H9 (cell line): ENCODE measurements around the gene RC3H1. TPM values are rescaled to one million over a fixed set of nuclear protein-coding genes. Genes with fewer than 3 reads are reported as not detected.
"Not testable (repeated sequence)": the region's sequence is repeated elsewhere in the genome, so short reads cannot be mapped to it uniquely, and the experiment has no call there.

Experiments used
- DNase-seq: peaks from one replicate; pipeline ENCODE4 v3.0.0-alpha.2; 2017
- H2AFZ ChIP-seq: one replicate; pipeline ENCODE4 v1.6.1; 2013; ENCODE audit warnings: mild to moderate bottlenecking, low read length, control low read depth, moderate library complexity
- H2AK5ac ChIP-seq: 2 replicates; pipeline ENCODE4 v1.6.1; 2013; ENCODE audit warnings: low read length, control low read depth, mixed read lengths; ENCODE audit not compliant: insufficient read length
- H2BK120ac ChIP-seq: one replicate; pipeline ENCODE4 v1.6.1; 2013; ENCODE audit warnings: low read depth, mild to moderate bottlenecking, low read length, control low read depth, inconsistent platforms; ENCODE audit not compliant: poor library complexity, severe bottlenecking
- H2BK12ac ChIP-seq: 2 replicates; pipeline ENCODE4 v1.6.1; 2013; ENCODE audit warnings: low read length, control low read depth, mixed read lengths, low read depth; ENCODE audit not compliant: insufficient read length
- H2BK15ac ChIP-seq: 2 replicates; pipeline ENCODE4 v1.6.1; 2013; ENCODE audit warnings: low read depth, low read length, control low read depth
- H2BK20ac ChIP-seq: one replicate; pipeline ENCODE4 v1.6.1; 2013; ENCODE audit warnings: low read depth, mild to moderate bottlenecking, low read length, control low read depth, inconsistent platforms; ENCODE audit not compliant: poor library complexity, severe bottlenecking
- H2BK5ac ChIP-seq: 2 replicates; pipeline ENCODE4 v1.6.1; 2013; ENCODE audit warnings: low read length, control low read depth, mixed read lengths; ENCODE audit not compliant: insufficient read length
- H3K14ac ChIP-seq: 2 replicates; pipeline ENCODE4 v1.6.1; 2013; ENCODE audit warnings: low read length, control low read depth; ENCODE audit not compliant: insufficient read depth
- H3K18ac ChIP-seq: 2 replicates; pipeline ENCODE4 v1.6.1; 2013; ENCODE audit warnings: low read depth, mild to moderate bottlenecking, mixed read lengths, low read length, control low read depth; ENCODE audit not compliant: insufficient read length
- H3K23ac ChIP-seq: 2 replicates; pipeline ENCODE4 v1.6.1; 2013; ENCODE audit warnings: low read length, control low read depth, mixed read lengths, low read depth; ENCODE audit not compliant: insufficient read length
- H3K23me2 ChIP-seq: 2 replicates; pipeline ENCODE4 v1.6.1; 2013; ENCODE audit warnings: low read depth, mild to moderate bottlenecking, mixed read lengths, low read length, control low read depth; ENCODE audit not compliant: insufficient read length, poor library complexity, severe bottlenecking
- H3K27ac ChIP-seq: 2 replicates; pipeline ENCODE4 v1.5.1; 2013; ENCODE audit warnings: low read length, control low read depth, mixed read lengths, low read depth; ENCODE audit not compliant: insufficient read length
- H3K27me3 ChIP-seq: 2 replicates; pipeline ENCODE4 v1.6.1; 2013; ENCODE audit warnings: low read length, control low read depth, inconsistent platforms; ENCODE audit not compliant: insufficient read depth
- H3K4ac ChIP-seq: 2 replicates; pipeline ENCODE4 v1.6.1; 2013; ENCODE audit warnings: low read depth, mild to moderate bottlenecking, control low read depth, inconsistent platforms, low read length, moderate library complexity
- H3K4me1 ChIP-seq: 2 replicates; pipeline ENCODE4 v1.6.1; 2013; ENCODE audit warnings: low read length, control low read depth, inconsistent platforms; ENCODE audit not compliant: insufficient read depth
- H3K4me2 ChIP-seq: 2 replicates; pipeline ENCODE4 v1.6.1; 2013; ENCODE audit warnings: low read length, control low read depth, mixed read lengths; ENCODE audit not compliant: insufficient read length, insufficient read depth
- H3K56ac ChIP-seq: 2 replicates; pipeline ENCODE4 v1.6.1; 2013; ENCODE audit warnings: low read depth, mild to moderate bottlenecking, mixed read lengths, low read length, control low read depth; ENCODE audit not compliant: insufficient read length
- H3K79me1 ChIP-seq: 2 replicates; pipeline ENCODE4 v1.6.1; 2013; ENCODE audit warnings: low read depth, mild to moderate bottlenecking, moderate library complexity, low read length, control low read depth, inconsistent platforms; ENCODE audit not compliant: insufficient read depth, poor library complexity, severe bottlenecking
- H3K79me2 ChIP-seq: 2 replicates; pipeline ENCODE4 v1.6.1; 2013; ENCODE audit warnings: low read length, control low read depth, inconsistent platforms; ENCODE audit not compliant: insufficient read depth
- H3K9ac ChIP-seq: 2 replicates; pipeline ENCODE4 v1.6.1; 2013; ENCODE audit warnings: low read length, control low read depth, mixed read lengths; ENCODE audit not compliant: insufficient read length; ENCODE audit errors: extremely low read depth
- H3K9me3 ChIP-seq: one replicate; pipeline ENCODE4 v1.6.1; 2013; ENCODE audit warnings: low read depth, low read length, inconsistent platforms; ENCODE audit not compliant: control insufficient read depth
- H3T11ph ChIP-seq: one replicate; pipeline ENCODE4 v1.6.1; 2013; ENCODE audit warnings: mild to moderate bottlenecking, low read length, control low read depth, inconsistent platforms
- H4K20me1 ChIP-seq: one replicate; pipeline ENCODE4 v1.6.1; 2013; ENCODE audit not compliant: control insufficient read depth, insufficient read length, insufficient read depth
- H4K5ac ChIP-seq: 2 replicates; pipeline ENCODE4 v1.6.1; 2013; ENCODE audit warnings: low read depth, mild to moderate bottlenecking, mixed read lengths, low read length, control low read depth; ENCODE audit not compliant: insufficient read length
- H4K8ac ChIP-seq: replicated peaks from 2 replicates; pipeline ENCODE4 v1.6.1; 2013; ENCODE audit warnings: low read length, control low read depth, mixed read lengths, low read depth; ENCODE audit not compliant: insufficient read length
- H4K91ac ChIP-seq: 2 replicates; pipeline ENCODE4 v1.6.1; 2013; ENCODE audit warnings: low read depth, mild to moderate bottlenecking, moderate library complexity, mixed read lengths, low read length, control low read depth; ENCODE audit not compliant: insufficient read length
- H3K27ac Mint-ChIP-seq, 3 experiments: 2 replicates in 2 of 3; 3 replicates in 1 of 3; pipeline ENCODE4 v1.8.0; 2020 to 2021; ENCODE audit warnings: mixed read lengths in 3 of 3, mild to moderate bottlenecking in 1 of 3, moderate library complexity in 1 of 3
- H3K27me3 Mint-ChIP-seq: 2 replicates; pipeline ENCODE4 v1.8.0; 2021; ENCODE audit warnings: low read depth, mild to moderate bottlenecking, moderate library complexity, mixed read lengths
- H3K36me3 Mint-ChIP-seq, 3 experiments: 2 replicates in 2 of 3; 3 replicates in 1 of 3; pipeline ENCODE4 v1.8.0; 2020 to 2021; ENCODE audit warnings: low read depth in 3 of 3, mixed read lengths in 3 of 3; ENCODE audit not compliant: insufficient read depth in 1 of 3
- H3K4me1 Mint-ChIP-seq, 2 experiments: 2 replicates each; pipeline ENCODE4 v1.8.0; 2020; ENCODE audit warnings: mixed read lengths in 2 of 2
- H3K4me3 Mint-ChIP-seq, 2 experiments: 2 replicates in 1 of 2; 3 replicates in 1 of 2; pipeline ENCODE4 v1.8.0; 2020 to 2021; ENCODE audit warnings: mild to moderate bottlenecking in 2 of 2, mixed read lengths in 2 of 2, moderate library complexity in 1 of 2
- H3K9me3 Mint-ChIP-seq, 2 experiments: 2 replicates in 1 of 2; 3 replicates in 1 of 2; pipeline ENCODE4 v1.8.0; 2020; ENCODE audit warnings: mild to moderate bottlenecking in 2 of 2, mixed read lengths in 2 of 2, moderate library complexity in 1 of 2
- CTCF ChIP-seq: fragments of 200-600 bp; sonication (generic); conservative IDR thresholded peaks from 3 replicates; pipeline ENCODE4 v1.8.0; 2021; ENCODE audit warnings: antibody characterized with exemption, mild to moderate bottlenecking
- WGBS: extraction: QIAGEN DNeasy Blood & Tissue Kit; methylation state at CpG from one replicate; pipeline ENCODE4 v1.1.7; 2013; ENCODE audit warnings: missing lambda C conversion rate, low lambda C conversion rate, mixed read lengths; ENCODE audit not compliant: insufficient read length; ENCODE audit errors: extremely low coverage; 5-methylcytosine and 5-hydroxymethylcytosine counted together
- total RNA-seq: library from RNA; stranded (reverse); gene quantifications from 2 replicates; pipeline ENCODE4 v1.2.1, GENCODE V29; 2021

The RC3H1 gene
- total RNA-seq, 1 experiment from 2014 or later = 36.1 TPM

DNA sequence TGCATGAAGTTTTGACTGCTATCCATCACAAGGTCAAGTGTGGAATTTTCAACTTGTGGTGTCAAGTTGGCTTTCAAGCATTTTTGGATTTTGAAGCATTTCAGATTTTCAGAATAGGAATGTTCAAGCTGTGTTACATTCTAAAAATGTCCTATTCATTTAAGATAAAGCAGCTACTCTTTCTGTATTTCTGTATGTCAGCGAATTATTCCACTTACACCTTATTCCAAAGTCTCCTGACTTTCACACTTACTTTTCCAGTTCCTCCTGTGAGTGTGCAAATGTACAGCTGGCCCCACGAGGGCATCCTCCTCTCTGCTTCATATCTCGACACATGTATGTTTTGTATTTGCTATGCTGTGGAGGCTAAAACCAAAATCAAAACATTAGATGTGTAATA lies 51.9 kb downstream of the RC3H1 start:
- no peak overlapping the region for H3K4me2 ChIP-seq
- no peak overlapping the region for H3K9ac ChIP-seq
- no peak overlapping the region for H3K4ac ChIP-seq
- H3K56ac ChIP-seq = no peak overlapping the region
- H3K4me1 ChIP-seq = no peaks in the 10 kb centered on the region
- no peaks in the 10 kb centered on the region for H3K79me2 ChIP-seq
- H3K79me1 ChIP-seq = no peaks in the 10 kb centered on the region
- no CpG with 5 or more reads among the region's 3 CpGs for WGBS
- H3K23ac ChIP-seq = no peak overlapping the region
- H4K91ac ChIP-seq = no peak overlapping the region
- no peak overlapping the region for H4K5ac ChIP-seq
- H4K8ac ChIP-seq = no peak overlapping the region
- no peak overlapping the region for H3K27ac Mint-ChIP-seq
- no peak overlapping the region for H3K18ac ChIP-seq
- no peaks in the 10 kb centered on the region for H4K20me1 ChIP-seq
- no peak overlapping the region for H3T11ph ChIP-seq
- H3K9me3 ChIP-seq = no peaks in the 10 kb centered on the region
- no peak overlapping the region for H2AK5ac ChIP-seq
- no peak for TF ChIP-seq CTCF
- H2BK20ac ChIP-seq = no peak overlapping the region
- peaks cover 17 to 65% (median 47%) of the 10 kb centered on the region in 3 experiments; a peak in 6 of 7 replicates for H3K36me3 Mint-ChIP-seq
- no peak overlapping the region for H3K14ac ChIP-seq
- no peak overlapping the region for H2BK5ac ChIP-seq
- no peaks in the 10 kb centered on the region for H3K23me2 ChIP-seq
- no peak overlapping the region for H2BK12ac ChIP-seq
- H3K27me3 Mint-ChIP-seq = no peaks in the 10 kb centered on the region
- no peak overlapping the region for H3K4me3 Mint-ChIP-seq
- no peak overlapping the region for H2BK15ac ChIP-seq
- no peak for DNase-seq
- no peak overlapping the region for H3K27ac ChIP-seq
- no peaks in the 10 kb centered on the region for H3K27me3 ChIP-seq
- no peak overlapping the region for H2AFZ ChIP-seq
- H3K9me3 Mint-ChIP-seq = no peaks in the 10 kb centered on the region
- H3K4me1 Mint-ChIP-seq = no peaks in the 10 kb centered on the region
- no peak overlapping the region for H2BK120ac ChIP-seq

DNA sequence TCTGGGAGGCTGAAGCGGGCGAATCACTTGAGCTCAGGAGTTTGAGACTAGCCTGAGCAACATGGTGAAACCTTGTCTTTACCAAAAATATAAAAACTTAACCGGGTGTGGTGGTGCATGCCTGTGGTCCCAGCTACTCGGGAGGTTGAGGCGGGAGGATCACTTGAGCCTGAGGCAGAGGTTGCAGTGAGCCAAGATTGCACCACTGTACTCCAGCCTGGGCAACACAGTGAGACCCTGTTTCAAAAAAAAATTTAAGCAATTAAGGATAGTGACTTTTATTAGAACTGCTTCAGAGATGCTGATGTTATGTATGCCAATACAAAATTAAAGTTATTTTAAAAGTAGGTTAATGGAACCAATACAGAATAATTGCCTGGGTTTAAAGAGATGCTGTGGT lies 56.3 kb downstream of the RC3H1 start:
- H4K8ac ChIP-seq, H3K27ac Mint-ChIP-seq, H2BK20ac ChIP-seq: not testable (repeated sequence)

More for the DNA sequence above, 56.3 kb downstream of the RC3H1 start:
- H3K27ac ChIP-seq, H4K91ac ChIP-seq, H2AK5ac ChIP-seq, DNase-seq, H3K18ac ChIP-seq, H3K9me3 ChIP-seq, H3K79me2 ChIP-seq, H3K23me2 ChIP-seq, H3K9me3 Mint-ChIP-seq, H3K23ac ChIP-seq, H4K20me1 ChIP-seq, H3K4me1 ChIP-seq, H3K4me1 Mint-ChIP-seq, H4K5ac ChIP-seq, H3K27me3 ChIP-seq, H2AFZ ChIP-seq, H3K4me3 Mint-ChIP-seq, H3K4ac ChIP-seq, H2BK120ac ChIP-seq, H3K56ac ChIP-seq, H3K27me3 Mint-ChIP-seq, H2BK15ac ChIP-seq, H3K9ac ChIP-seq, H3K14ac ChIP-seq, H2BK5ac ChIP-seq, H3T11ph ChIP-seq, H3K4me2 ChIP-seq, H2BK12ac ChIP-seq, H3K79me1 ChIP-seq: not testable (repeated sequence)
- peaks cover 19 to 67% (median 55%) of the 10 kb centered on the region in 3 experiments; a peak in 6 of 7 replicates for H3K36me3 Mint-ChIP-seq
- no CpG with 5 or more reads among the region's 5 CpGs for WGBS
